Spleen (tissue), 7 donors: ENCODE results near the gene PLCB1.

Experiments
- CTCF ChIP-seq, 11 experiments: fragments of 200-600 bp in 7 of 11; fragments of 450-650 bp in 4 of 11; sonication (generic) in 4 of 11; IDR thresholded peaks in 8 of 11; conservative IDR thresholded peaks in 3 of 11; 1 replicate in 7 of 11; 2 replicates in 4 of 11; pipeline versions ENCODE4 v1.4.0 to v1.8.0; 2016 to 2021; ENCODE audit warnings: antibody characterized with exemption in 11 of 11, inconsistent platforms in 4 of 11, mild to moderate bottlenecking in 1 of 11
- POLR2A ChIP-seq, 3 donors: fragments of 450-650 bp; IDR thresholded peaks; one replicate each; pipeline ENCODE4 v1.5.1; 2017; ENCODE audit warnings: antibody characterized with exemption in 3 of 3, mild to moderate bottlenecking in 1 of 3
- POLR2AphosphoS5 ChIP-seq, 3 donors: sonication (generic); formaldehyde crosslinking; IDR thresholded peaks; one replicate each; pipeline ENCODE4 v1.5.1; 2017; ENCODE audit warnings: antibody characterized with exemption in 3 of 3
- donor health status: DM: no; HTN: no; CAD: no; lungs with moderate emphysema.
- donor health status: DM: no; HTN: no; CAD: no.
- donor health status: DM: no; HTN: no; CAD: no.

GRCh38 chr20:8829256-8829655 is 697.2 kb downstream of the PLCB1 start:
- TF ChIP-seq POLR2A (IDR thresholded peaks at IDR 0.05), result no peak
- no peak for TF ChIP-seq CTCF (IDR thresholded peaks at IDR 0.05 in 8 of 11, conservative IDR thresholded peaks at IDR 0.05 in 3 of 11)
- no peak for TF ChIP-seq POLR2AphosphoS5 (IDR thresholded peaks at IDR 0.05)
